Gastrocnemius medialis (tissue), 4 donors: ENCODE measurements around the gene TAS1R2.

Experiments used
- CTCF ChIP-seq, 5 experiments: fragments of 450-650 bp in 3 of 5; fragments of 200-600 bp in 2 of 5; sonication (generic) in 2 of 5; IDR thresholded peaks in 4 of 5; conservative IDR thresholded peaks in 1 of 5; 1 replicate in 4 of 5; 2 replicates in 1 of 5; pipeline ENCODE4 v1.5.1; 2016 to 2019; ENCODE audit warnings: antibody characterized with exemption in 5 of 5, mild to moderate bottlenecking in 3 of 5, moderate library complexity in 3 of 5
- POLR2A ChIP-seq, 2 donors: fragments of 450-650 bp; IDR thresholded peaks; one replicate each; pipeline ENCODE4 v1.6.1; 2017; ENCODE audit warnings: antibody characterized with exemption in 2 of 2, mild to moderate bottlenecking in 2 of 2, moderate library complexity in 2 of 2

- TF ChIP-seq CTCF (IDR thresholded peaks at IDR 0.05 in 4 of 5, conservative IDR thresholded peaks at IDR 0.05 in 1 of 5) (no peak), POLR2A (IDR thresholded peaks at IDR 0.05) (no peak)
Measured at GRCh38 chr1:18874036-18874435, 14.6 kb upstream of the TAS1R2 start.
